ENCODE data around the gene ANO2. TPM values are rescaled to one million over a fixed set of nuclear protein-coding genes. Genes with fewer than 3 reads are reported as not detected.

The ANO2 gene
- total and polyA plus RNA-seq, 4 donors = 0.03 to 0.25 (median 0.15) TPM

DNA sequence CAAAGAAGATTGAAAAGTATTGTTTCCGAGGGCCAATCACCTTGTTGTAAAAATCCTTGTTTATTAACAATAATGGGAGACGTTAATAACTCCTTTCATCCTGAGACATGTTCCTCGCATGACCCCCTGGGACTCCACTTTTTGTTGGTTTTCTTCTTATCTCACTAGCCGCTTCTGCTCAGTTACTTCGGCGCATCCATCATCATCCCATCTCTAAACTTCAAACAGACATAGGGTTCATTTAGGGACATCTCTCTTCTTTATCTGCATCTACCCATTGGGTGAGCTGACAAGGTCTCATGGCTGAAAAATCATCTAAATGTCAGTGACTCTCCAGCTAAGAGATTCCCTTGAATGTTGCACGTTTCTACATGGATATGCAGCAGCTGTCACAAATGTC is 252.2 kb downstream of the ANO2 start:
- no peak overlapping the region for H3K27ac ChIP-seq (ENCODE audit: low read depth in 1 of 2, low read length in 2 of 2)
- WGBS = 86% methylated on average over 7 of the region's 7 CpGs
- no peaks in the 10 kb centered on the region for H3K4me1 ChIP-seq (ENCODE audit: control insufficient read depth in 4 of 4, insufficient read depth in 4 of 4, low read length in 3 of 4)
- peaks cover 0 to 3% (median 1%) of the 10 kb centered on the region in 4 donors for H3K27me3 ChIP-seq (ENCODE audit: control insufficient read depth in 4 of 4, insufficient read depth in 4 of 4, low read length in 3 of 4)
- no peaks in the 10 kb centered on the region for H3K9me3 ChIP-seq (ENCODE audit: control insufficient read depth in 4 of 4, low read length in 3 of 4)
- H3K36me3 ChIP-seq (ENCODE audit: control insufficient read depth in 4 of 4, insufficient read depth in 3 of 4, low read depth in 1 of 4, low read length in 3 of 4) = no peaks in the 10 kb centered on the region
- H3K4me3 ChIP-seq (ENCODE audit: low read depth in 1 of 3, low read length in 3 of 3) = no peak overlapping the region
- no peak overlapping the region for H3K9ac ChIP-seq (ENCODE audit: low read depth in 1 of 2, low read length in 2 of 2)
- TF ChIP-seq FOXA1 (IDR thresholded peaks at IDR 0.05) (no peak), HNF4A (conservative IDR thresholded peaks at IDR 0.05) (no peak), EGR1 (IDR thresholded peaks at IDR 0.05; ENCODE audit: low read depth in 2 of 2) (no peak), RAD21 (IDR thresholded peaks at IDR 0.05) (no peak), TAF1 (conservative IDR thresholded peaks at IDR 0.05) (no peak), ATF3 (IDR thresholded peaks at IDR 0.05) (no peak), CTCF (IDR thresholded peaks at IDR 0.05; ENCODE audit: low read depth, low read length, missing input control) (no peak), JUND (IDR thresholded peaks at IDR 0.05) (no peak), NR2F2 (IDR thresholded peaks at IDR 0.05) (no peak), HNF4G (IDR thresholded peaks at IDR 0.05) (no peak), SP1 (IDR thresholded peaks at IDR 0.05) (no peak), REST (IDR thresholded peaks at IDR 0.05) (no peak), GABPA (IDR thresholded peaks at IDR 0.05 in 1 of 2, conservative IDR thresholded peaks at IDR 0.05 in 1 of 2) (no peak)
- TF ChIP-seq, protein P1, sequence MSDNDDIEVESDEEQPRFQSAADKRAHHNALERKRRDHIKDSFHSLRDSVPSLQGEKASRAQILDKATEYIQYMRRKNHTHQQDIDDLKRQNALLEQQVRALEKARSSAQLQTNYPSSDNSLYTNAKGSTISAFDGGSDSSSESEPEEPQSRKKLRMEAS (IDR thresholded peaks at IDR 0.05) = no peak
- no peak for DNase-seq (ENCODE audit: low spot score)

DNA sequence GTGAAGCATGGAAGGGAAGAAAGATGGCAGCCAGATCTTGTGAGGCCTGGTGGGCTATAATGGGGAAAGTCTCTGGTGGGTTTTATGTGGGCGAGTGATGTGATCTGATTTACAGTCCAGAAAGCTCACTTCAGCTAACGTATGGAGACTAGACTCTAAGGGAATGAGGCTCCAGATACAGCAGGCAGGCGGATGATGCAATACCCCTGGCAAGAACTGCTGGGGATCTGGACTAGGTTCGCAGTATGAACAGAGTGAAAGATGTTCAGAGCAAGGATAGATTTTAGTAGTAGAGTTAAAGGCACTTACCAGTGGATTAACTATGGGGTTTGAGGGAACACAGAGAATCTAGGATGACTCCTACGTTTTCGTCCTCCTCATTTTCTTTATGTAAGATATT is 253.1 kb downstream of the ANO2 start:
- Histone ChIP-seq H3K36me3 (ENCODE audit: control insufficient read depth in 4 of 4, insufficient read depth in 3 of 4, low read depth in 1 of 4, low read length in 3 of 4) (no peaks in the 10 kb centered on the region), H3K9me3 (ENCODE audit: control insufficient read depth in 4 of 4, low read length in 3 of 4) (no peaks in the 10 kb centered on the region), H3K27ac (ENCODE audit: low read depth in 1 of 2, low read length in 2 of 2) (no peak overlapping the region), H3K4me1 (ENCODE audit: control insufficient read depth in 4 of 4, insufficient read depth in 4 of 4, low read length in 3 of 4) (no peaks in the 10 kb centered on the region), H3K27me3 (ENCODE audit: control insufficient read depth in 4 of 4, insufficient read depth in 4 of 4, low read length in 3 of 4) (peaks cover 0 to 3% (median 1%) of the 10 kb centered on the region in 4 donors), H3K9ac (ENCODE audit: low read depth in 1 of 2, low read length in 2 of 2) (no peak overlapping the region), H3K4me3 (ENCODE audit: low read depth in 1 of 3, low read length in 3 of 3) (no peak overlapping the region)
- WGBS = 68% methylated on average over 6 of the region's 6 CpGs
- no peak for DNase-seq (ENCODE audit: low spot score)
- no peak for TF ChIP-seq YY1 (IDR thresholded peaks at IDR 0.05)
- TF ChIP-seq NR2F2 (IDR thresholded peaks at IDR 0.05) = no peak
- TF ChIP-seq RAD21 (IDR thresholded peaks at IDR 0.05) = no peak
- no peak for TF ChIP-seq CTCF (IDR thresholded peaks at IDR 0.05; ENCODE audit: low read depth, low read length, missing input control)
- TF ChIP-seq JUND (IDR thresholded peaks at IDR 0.05) = no peak
- TF ChIP-seq FOXA1 (IDR thresholded peaks at IDR 0.05) = no peak
- TF ChIP-seq TAF1 (conservative IDR thresholded peaks at IDR 0.05) = no peak
- no peak for TF ChIP-seq RXRA (IDR thresholded peaks at IDR 0.05)
- no peak for TF ChIP-seq REST (IDR thresholded peaks at IDR 0.05)
- TF ChIP-seq GABPA (IDR thresholded peaks at IDR 0.05 in 1 of 2, conservative IDR thresholded peaks at IDR 0.05 in 1 of 2) = no peak
- TF ChIP-seq SP1 (IDR thresholded peaks at IDR 0.05) = no peak

Data from liver (tissue), 9 donors.